HepG2 (cell line): ENCODE measurements around the gene RUSF1. TPM values are rescaled to one million over a fixed set of nuclear protein-coding genes. Genes with fewer than 3 reads are reported as not detected.

Experiments used
- CBFB ChIP-seq: sonication (generic); formaldehyde crosslinking; IDR thresholded peaks from 2 replicates; pipeline ENCODE4 v1.4.0; 2020; ENCODE audit warnings: missing genetic modification reagents
- FOXP1 ChIP-seq, 2 experiments: fragments of 450-650 bp in 1 of 2; IDR thresholded peaks; 2 replicates each; pipeline ENCODE4 v1.6.1; 2017 to 2018; ENCODE audit warnings: antibody characterized with exemption in 1 of 2
- GMEB2 ChIP-seq: IDR thresholded peaks from 2 replicates; pipeline ENCODE4 v1.6.1; 2016; ENCODE audit warnings: missing biosample characterization, missing genetic modification reagents, low read depth
- KLF12 ChIP-seq: sonication (generic); formaldehyde crosslinking; IDR thresholded peaks from 2 replicates; pipeline ENCODE4 v1.4.0; 2020; ENCODE audit warnings: missing genetic modification reagents, borderline replicate concordance
- KLF13 ChIP-seq: sonication (generic); formaldehyde crosslinking; IDR thresholded peaks from 2 replicates; pipeline ENCODE4 v1.4.0; 2020; ENCODE audit warnings: mild to moderate bottlenecking, missing genetic modification reagents
- KLF15 ChIP-seq: sonication (generic); formaldehyde crosslinking; IDR thresholded peaks from 2 replicates; pipeline ENCODE4 v1.8.1; 2023; ENCODE audit warnings: borderline replicate concordance, mild to moderate bottlenecking, inconsistent platforms, missing genetic modification reagents, mixed read lengths
- MXD3 ChIP-seq: IDR thresholded peaks from 2 replicates; pipeline ENCODE4 v1.6.1; 2016; ENCODE audit warnings: mild to moderate bottlenecking, missing biosample characterization, missing genetic modification reagents
- NKX3-1 ChIP-seq: sonication (generic); formaldehyde crosslinking; IDR thresholded peaks from 2 replicates; pipeline ENCODE4 v1.5.0; 2020; ENCODE audit warnings: missing genetic modification reagents
- REST ChIP-seq, 2 experiments: IDR thresholded peaks; 2 replicates each; pipeline ENCODE4 v1.6.1; 2011 to 2012; ENCODE audit warnings: low read length in 2 of 2, borderline replicate concordance in 1 of 2, low read depth in 1 of 2, mild to moderate bottlenecking in 1 of 2, moderate library complexity in 1 of 2
- SIX1 ChIP-seq: sonication (generic); formaldehyde crosslinking; IDR thresholded peaks from 2 replicates; pipeline ENCODE4 v1.4.0; 2020; ENCODE audit warnings: missing genetic modification reagents, borderline replicate concordance
- ZNF235 ChIP-seq: sonication (generic); formaldehyde crosslinking; IDR thresholded peaks from 2 replicates; pipeline ENCODE4 v1.8.1; 2023; ENCODE audit warnings: mild to moderate bottlenecking, missing genetic modification reagents, borderline replicate concordance
- ZNF337 ChIP-seq: sonication (generic); formaldehyde crosslinking; IDR thresholded peaks from 2 replicates; pipeline ENCODE4 v1.5.1; 2020; ENCODE audit warnings: missing genetic modification reagents, low read depth, mild to moderate bottlenecking, borderline replicate concordance
- ZNF350 ChIP-seq: sonication (generic); formaldehyde crosslinking; IDR thresholded peaks from 2 replicates; pipeline ENCODE4 v1.4.0; 2020; ENCODE audit warnings: mild to moderate bottlenecking, low read depth, missing genetic modification reagents, borderline replicate concordance
- ZNF484 ChIP-seq: sonication (generic); formaldehyde crosslinking; IDR thresholded peaks from 2 replicates; pipeline ENCODE4 v1.5.1; 2020; ENCODE audit warnings: mild to moderate bottlenecking, low read depth, missing genetic modification reagents, borderline replicate concordance
- ZNF646 ChIP-seq: sonication (generic); formaldehyde crosslinking; IDR thresholded peaks from 2 replicates; pipeline ENCODE4 v1.9.0; 2021; ENCODE audit warnings: mild to moderate bottlenecking, missing genetic modification reagents
- polyA plus RNA-seq, 8 experiments: library from polyadenylated mRNA; depleted of rRNA in 3 of 8; stranded (reverse) in 7 of 8; unstranded in 1 of 8; fragments of >200 nt; fragmentation: Illumina TruSeq in 4 of 8; extraction: Trizol in 4 of 8; gene quantifications; 2 replicates each; pipeline versions ENCODE4 v1.2.1 to v1.2.3, GENCODE V29; 2011 to 2016; ENCODE audit warnings: low read depth in 4 of 8, missing spikeins in 1 of 8, mixed read lengths in 1 of 8; ENCODE audit not compliant: insufficient read depth in 1 of 8
- total RNA-seq, 5 experiments: library from RNA; depleted of rRNA; stranded (reverse); fragments of >200 nt; fragmentation: Illumina TruSeq; extraction: Trizol; gene quantifications; 2 replicates each; pipeline ENCODE4 v1.2.3, GENCODE V29; 2016; ENCODE audit warnings: low read depth in 1 of 5

Gene RUSF1
- total and polyA plus RNA-seq, 2 of the 13 experiments (the other 11 are each of a cell fraction or from before 2014, with no cell fraction given), result 40.8 to 50.2 TPM

GRCh38 chr16:31507929-31508705 lies at the start of gene RUSF1 (continued):
- TF ChIP-seq REST (IDR thresholded peaks at IDR 0.05; ENCODE audit: borderline replicate concordance in 1 of 2, low read depth in 1 of 2, low read length in 2 of 2) (peak in 1 of 2 experiments; percentile 78; a peak in 1 of 4 replicates), NKX3-1 (CRISPR knock-in tag) (0 out of 2 replicates have a peak, but pooled peaks have one; percentile 52), ZNF337 (CRISPR knock-in tag) (peak; percentile 48; the same call in 1 of the 2 replicates), SIX1 (CRISPR knock-in tag) (peak; percentile 16; the same call in 1 of the 2 replicates), ZNF235 (CRISPR knock-in tag) (peak; percentile 40; the same call in 1 of the 2 replicates), MXD3 (CRISPR knock-in tag) (peak; percentile 86), ZNF646 (peak; percentile 82), CBFB (CRISPR knock-in tag) (peak; percentile 89), FOXP1 (IDR thresholded peaks at IDR 0.05) (no peak), FOXP1 (CRISPR knock-in tag; IDR thresholded peaks at IDR 0.05) (no peak), KLF12 (CRISPR knock-in tag) (no peak), GMEB2 (CRISPR knock-in tag) (peak; percentile 88), ZNF484 (CRISPR knock-in tag) (peak; percentile 59; the same call in 1 of the 2 replicates), ZNF350 (CRISPR knock-in tag) (peak; percentile 96), KLF15 (CRISPR knock-in tag) (peak; percentile 32; the same call in 1 of the 2 replicates), KLF13 (peak; percentile 91; the same call in 1 of the 2 replicates)
